NK-92 treated with Interleukin-12 subunit alpha and Interleukin-12 subunit beta, amount 100 ng/mL, for 24 hours (cell line): ENCODE data around the gene G6PC1.
"Not testable (repeated sequence)": the region's sequence is repeated elsewhere in the genome, so short reads cannot be mapped to it uniquely, and the experiment has no call there.

Experiments used
- DNase-seq: peaks from one replicate; lab custom pipeline; 2025; lab: John Stamatoyannopoulos, UW

G6PC1 gene

DNA sequence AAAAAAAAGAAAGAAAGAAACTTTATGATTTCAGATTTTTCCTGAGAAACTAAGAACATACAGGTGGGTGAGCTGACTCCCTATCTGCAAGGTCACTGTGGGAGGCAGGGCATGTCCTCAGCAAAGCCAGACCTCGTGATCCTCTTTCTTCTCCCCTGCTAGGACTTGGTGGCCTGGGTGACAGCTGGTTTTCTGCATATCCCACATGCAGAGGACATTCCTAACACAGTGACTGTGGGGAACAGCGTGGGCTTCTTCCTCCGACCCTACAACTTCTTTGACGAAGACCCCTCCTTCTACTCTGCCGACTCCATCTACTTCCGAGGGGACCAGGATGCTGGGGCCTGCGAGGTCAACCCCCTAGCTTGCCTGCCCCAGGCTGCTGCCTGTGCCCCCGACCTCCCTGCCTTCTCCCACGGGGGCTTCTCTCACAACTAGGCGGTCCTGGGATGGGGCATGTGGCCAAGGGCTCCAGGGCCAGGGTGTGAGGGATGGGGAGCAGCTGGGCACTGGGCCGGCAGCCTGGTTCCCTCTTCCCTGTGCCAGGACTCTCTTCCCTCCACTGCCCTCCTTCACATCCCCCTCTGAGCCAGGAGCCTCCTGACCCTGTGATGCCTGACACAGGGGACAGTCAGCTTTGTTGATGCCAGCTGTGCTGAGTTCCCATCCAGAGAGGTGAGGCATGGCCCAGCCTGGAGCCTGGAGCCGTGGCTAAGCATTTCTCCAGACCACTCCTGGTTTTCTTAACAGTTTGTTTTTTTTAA, 26.5 kb upstream of the G6PC1 start:
- not testable (repeated sequence) for DNase-seq

DNA sequence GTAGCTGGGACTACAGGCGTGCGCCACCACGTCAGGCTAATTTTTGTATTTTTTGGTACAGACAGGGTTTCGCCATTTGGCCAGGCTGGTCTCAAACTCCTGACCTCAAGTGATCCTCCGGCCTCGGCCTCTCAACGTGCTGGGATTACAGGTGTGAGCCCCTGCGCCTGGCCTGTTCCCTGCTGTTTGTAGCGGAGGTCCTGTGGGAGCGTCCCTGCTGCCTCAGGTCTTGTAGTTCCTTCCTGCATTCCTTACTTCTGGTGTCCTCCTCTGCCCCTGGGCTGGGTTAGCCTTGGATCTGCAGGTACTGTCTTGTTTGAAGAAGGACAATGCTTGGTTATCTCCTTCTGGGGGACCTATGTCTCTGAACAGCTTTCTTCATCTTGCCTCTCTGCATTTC, 23.6 kb upstream of the G6PC1 start:
- no peak for DNase-seq

DNA sequence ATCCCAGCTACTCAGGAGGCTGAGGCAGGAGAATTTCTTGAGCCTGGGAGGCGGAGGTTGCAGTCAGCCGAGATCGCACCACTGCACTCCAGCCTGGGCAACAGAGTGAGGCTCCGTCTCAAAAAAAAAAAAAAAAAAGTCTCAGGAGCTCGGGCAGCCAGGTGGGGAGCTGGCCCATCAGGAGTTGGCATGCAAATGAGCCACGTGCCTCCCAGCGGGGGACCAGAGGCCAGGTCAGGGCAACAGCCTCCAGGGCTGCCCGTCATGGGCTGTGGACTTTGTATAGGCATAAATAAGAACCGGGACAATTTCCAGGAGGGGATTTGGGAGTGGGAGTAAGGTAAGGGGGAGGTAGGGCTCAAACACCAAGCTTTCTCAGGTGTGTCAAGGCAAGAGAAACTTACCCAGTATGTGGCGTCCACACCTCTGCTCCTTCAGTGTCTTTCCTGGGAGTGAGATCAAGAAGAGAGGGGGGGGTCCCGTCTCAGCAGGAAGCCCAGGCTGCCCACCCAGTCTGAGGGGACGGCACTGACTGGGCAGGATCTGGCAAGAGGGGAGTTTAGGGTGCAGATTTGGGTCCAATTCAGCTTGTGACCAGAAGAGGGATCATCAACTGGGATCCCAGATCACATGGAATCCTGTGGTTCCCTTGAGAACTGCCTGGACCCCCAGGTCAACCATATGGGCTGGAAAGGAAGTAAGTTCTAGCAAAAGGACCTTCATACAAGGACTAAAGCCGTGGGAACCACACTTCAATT, 22.3 kb upstream of the G6PC1 start:
- no peak for DNase-seq

- DNase-seq: no peak
Observed at GRCh38 chr17:42878924-42879595, 21.5 kb upstream of the G6PC1 start.

DNA sequence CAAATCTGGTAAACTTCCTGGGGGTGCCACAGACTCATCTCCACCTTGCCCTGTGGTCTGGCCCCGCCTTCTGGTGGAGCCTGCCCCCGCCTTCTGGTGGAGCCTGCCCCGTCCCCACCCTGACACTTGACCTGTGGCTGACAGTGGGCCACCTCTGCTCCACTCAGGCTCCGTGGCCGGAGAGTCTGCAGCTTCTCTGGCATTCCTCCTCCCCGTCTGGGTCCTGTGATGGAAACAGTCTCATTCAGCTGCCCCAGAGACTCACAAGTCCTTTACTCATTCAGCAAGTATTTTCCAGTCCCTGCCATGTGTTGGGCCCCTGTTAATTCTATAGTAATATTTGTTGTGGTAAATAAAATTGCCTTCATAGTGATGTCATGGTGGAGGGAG, 21.0 kb upstream of the G6PC1 start:
- DNase-seq: no peak

GRCh38 chr17:42880776-42881310, 19.8 kb upstream of the G6PC1 start:
- no peak for DNase-seq

DNA sequence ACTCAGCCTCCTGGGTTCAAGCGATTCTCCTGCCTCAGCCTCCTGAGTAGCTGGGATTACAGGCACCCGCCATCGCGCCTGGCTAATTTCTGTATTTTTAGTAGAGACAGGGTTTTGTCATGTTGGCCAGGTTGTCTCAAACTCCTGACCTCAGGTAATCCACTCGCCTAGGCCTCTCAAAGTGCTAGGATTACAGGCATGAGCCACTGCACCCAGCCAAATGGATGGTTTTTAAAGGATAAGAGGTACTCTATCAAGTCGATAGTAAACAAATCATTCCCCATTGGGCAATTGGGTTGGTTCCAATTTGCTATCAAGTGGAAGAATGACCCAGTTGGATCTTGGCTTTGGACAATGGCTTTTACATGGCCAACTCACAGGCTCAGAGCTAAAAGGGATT, 18.9 kb upstream of the G6PC1 start:
- DNase-seq: not testable (repeated sequence)

DNA sequence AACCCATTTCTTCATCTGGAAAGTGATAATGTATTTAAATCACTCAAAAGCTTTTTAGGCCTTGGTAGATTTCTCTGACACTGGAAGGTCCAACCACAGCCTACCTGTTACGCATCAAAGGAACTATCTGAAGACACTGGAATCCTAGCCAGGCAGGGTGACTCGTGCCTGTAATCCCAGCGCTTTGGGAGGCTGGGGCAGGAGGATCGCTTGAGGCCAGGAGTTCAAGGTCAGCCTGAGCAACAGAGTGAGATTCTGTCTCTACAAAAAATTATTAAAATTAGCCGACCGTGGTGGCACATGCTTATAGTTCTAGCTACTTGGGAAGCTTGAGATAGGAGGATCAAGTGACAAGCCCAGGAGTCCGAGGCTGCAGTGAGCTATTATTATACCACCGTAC, 18.4 kb upstream of the G6PC1 start:
- DNase-seq: no peak

- no peak for DNase-seq
Observed at GRCh38 chr17:42883802-42884558, 16.6 kb upstream of the G6PC1 start.

- DNase-seq: not testable (repeated sequence)
Observed at GRCh38 chr17:42885806-42886205, 14.8 kb upstream of the G6PC1 start.

- no peak for DNase-seq
Observed at GRCh38 chr17:42886283-42887176, 14.1 kb upstream of the G6PC1 start.

DNA sequence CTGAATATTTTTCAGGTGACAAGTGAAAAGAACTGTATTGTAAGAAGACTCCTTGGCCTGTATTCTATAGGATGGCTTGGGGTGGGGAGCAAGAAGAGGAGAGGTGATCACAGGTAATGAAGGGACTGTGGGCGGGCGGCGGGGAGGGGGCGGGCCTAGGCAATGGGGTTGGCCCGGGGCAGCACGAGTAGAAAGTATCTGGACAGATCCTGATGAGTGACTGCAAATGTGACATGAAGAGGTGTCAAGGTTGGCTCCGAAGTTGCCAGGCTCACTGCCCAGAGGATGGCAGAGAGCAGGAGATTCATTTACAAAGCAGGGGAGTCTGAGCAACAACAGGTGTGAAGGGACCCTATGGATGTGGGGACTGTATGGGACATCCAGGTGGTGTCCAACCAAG, 10.8 kb upstream of the G6PC1 start:
- DNase-seq: no peak

DNA sequence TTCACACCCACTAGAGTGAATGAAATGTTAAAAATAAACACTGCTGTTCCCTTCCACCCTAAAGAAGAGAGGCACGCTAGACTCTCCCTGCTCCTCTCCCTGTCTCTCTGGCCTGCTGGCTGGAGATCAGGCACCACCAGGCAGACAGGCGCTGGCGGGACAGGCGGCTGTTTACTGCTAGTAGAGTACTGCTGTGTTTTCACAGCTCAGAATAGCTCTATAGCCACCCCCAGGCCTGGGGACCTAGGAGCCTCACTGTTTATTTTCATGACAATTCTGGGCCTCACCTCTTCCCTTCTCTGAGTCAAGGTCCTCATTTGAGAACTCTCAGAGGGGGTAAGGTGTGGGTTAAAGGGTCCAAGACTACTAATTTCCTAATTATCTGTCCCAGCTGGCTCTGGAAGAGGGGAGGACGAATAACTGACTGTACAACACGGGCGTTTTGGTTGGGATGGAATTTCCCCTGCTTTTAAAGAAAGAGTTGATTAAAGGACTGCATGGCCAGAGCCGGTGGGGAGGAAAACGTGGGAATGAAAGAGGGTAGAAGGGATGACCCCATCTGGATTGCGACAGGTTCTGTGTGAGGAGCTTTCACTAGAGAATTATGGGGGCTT, 9.0 kb upstream of the G6PC1 start:
- DNase-seq: no peak

- no peak for DNase-seq
Observed at GRCh38 chr17:42893359-42893758, 7.2 kb upstream of the G6PC1 start.

GRCh38 chr17:42894283-42895184, 6.1 kb upstream of the G6PC1 start:
- no peak for DNase-seq

DNA sequence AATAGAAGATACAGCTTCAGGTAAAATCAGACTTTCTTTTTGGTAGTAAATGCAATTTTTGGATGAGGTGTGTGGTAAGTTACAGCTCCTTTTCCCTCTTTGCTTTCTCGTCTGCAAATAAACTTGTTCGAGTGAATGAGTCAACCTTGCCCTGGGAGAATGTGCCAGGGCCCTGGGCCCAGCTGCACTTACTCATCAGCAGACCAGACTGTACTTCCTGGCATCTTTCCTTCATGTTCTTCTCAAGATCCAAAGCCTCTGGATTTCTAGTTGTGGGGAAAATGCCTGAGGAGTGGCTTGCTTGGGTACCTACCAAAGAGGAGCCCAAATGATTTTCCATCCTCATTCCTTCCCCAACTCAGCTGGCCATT, 5.4 kb upstream of the G6PC1 start:
- DNase-seq: no peak

- DNase-seq: no peak
Observed at GRCh38 chr17:42898147-42898811, 2.3 kb upstream of the G6PC1 start.

DNA sequence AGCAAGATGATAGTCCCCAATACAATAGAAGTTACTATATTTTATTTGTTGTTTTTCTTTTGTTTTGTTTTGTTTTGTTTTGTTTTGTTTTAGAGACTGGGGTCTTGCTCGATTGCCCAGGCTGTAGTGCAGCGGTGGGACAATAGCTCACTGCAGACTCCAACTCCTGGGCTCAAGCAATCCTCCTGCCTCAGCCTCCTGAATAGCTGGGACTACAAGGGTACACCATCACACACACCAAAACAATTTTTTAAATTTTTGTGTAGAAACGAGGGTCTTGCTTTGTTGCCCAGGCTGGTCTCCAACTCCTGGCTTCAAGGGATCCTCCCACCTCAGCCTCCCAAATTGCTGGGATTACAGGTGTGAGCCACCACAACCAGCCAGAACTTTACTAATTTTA, 618 bp upstream of the G6PC1 start:
- not testable (repeated sequence) for DNase-seq
